Thyroid gland (tissue), 4 donors: ENCODE data around the gene KREMEN1.
"Not testable (repeated sequence)": the region's sequence is repeated elsewhere in the genome, so short reads cannot be mapped to it uniquely, and the experiment has no call there.

Experiments
- CTCF ChIP-seq, 6 experiments: fragments of 200-600 bp in 3 of 6; fragments of 450-650 bp in 3 of 6; sonication (generic) in 3 of 6; IDR thresholded peaks; one replicate each; pipeline ENCODE4 v1.5.1; 2016 to 2019; ENCODE audit warnings: antibody characterized with exemption in 6 of 6, mild to moderate bottlenecking in 2 of 6, inconsistent platforms in 1 of 6, moderate library complexity in 1 of 6
- POLR2A ChIP-seq, 2 donors: fragments of 450-650 bp; IDR thresholded peaks; one replicate each; pipeline ENCODE4 v1.6.1; 2017; ENCODE audit warnings: antibody characterized with exemption in 2 of 2, mild to moderate bottlenecking in 2 of 2, moderate library complexity in 1 of 2

GRCh38 chr22:29083576-29083932 lies 10.7 kb downstream of the KREMEN1 start:
- TF ChIP-seq CTCF, POLR2A (IDR thresholded peaks at IDR 0.05): not testable (repeated sequence)
